ENCODE results near the gene BTBD8.
"Not testable (repeated sequence)": the region's sequence is repeated elsewhere in the genome, so short reads cannot be mapped to it uniquely, and the experiment has no call there.

The BTBD8 gene

DNA sequence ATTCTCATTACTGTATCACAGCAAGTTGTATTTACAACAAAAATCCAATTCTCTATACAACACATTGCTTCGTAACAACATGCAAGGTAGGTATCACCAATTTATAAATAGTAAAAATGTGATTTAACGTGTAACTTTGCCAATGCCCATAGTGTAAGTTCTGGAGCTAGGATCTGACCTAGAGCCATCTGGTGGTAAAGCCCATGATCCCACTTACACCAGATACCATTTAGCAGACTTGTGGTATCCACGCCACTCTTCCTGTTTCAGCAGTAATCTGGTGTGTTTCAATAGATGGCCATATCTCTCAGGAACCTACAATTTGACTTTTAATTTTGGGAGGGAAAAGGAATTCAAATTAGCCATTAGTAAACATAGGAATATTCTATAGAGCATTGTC, 15.1 kb upstream of the BTBD8 start:
- Histone ChIP-seq H2AFZ (ENCODE audit: low read length) (no peak overlapping the region), H3K9me2 (ENCODE audit: low read depth, low read length) (no peaks in the 10 kb centered on the region), H3K36me3 (ENCODE audit: insufficient read depth, low read length) (no peaks in the 10 kb centered on the region), H3K4me1 (ENCODE audit: insufficient read depth, low read length, severe bottlenecking) (no peaks in the 10 kb centered on the region), H3K4me3 (ENCODE audit: low read depth, low read length, poor library complexity, severe bottlenecking) (no peak overlapping the region), H3K79me2 (ENCODE audit: insufficient read depth, low read length) (no peaks in the 10 kb centered on the region), H3F3A (ENCODE audit: insufficient read depth, low read length) (no peaks in the 10 kb centered on the region), H3K9me3 (ENCODE audit: low read length) (no peaks in the 10 kb centered on the region), H3K9ac (ENCODE audit: low read length) (no peak overlapping the region), H3K27me3 (ENCODE audit: insufficient read depth, low read length) (no peaks in the 10 kb centered on the region), H4K20me1 (ENCODE audit: insufficient read depth, low read length) (no peaks in the 10 kb centered on the region), H3K4me2 (ENCODE audit: low read length) (no peak overlapping the region), H3K27ac (ENCODE audit: low read depth, low read length, poor library complexity, severe bottlenecking) (no peak overlapping the region)
- TF ChIP-seq, protein P1, sequence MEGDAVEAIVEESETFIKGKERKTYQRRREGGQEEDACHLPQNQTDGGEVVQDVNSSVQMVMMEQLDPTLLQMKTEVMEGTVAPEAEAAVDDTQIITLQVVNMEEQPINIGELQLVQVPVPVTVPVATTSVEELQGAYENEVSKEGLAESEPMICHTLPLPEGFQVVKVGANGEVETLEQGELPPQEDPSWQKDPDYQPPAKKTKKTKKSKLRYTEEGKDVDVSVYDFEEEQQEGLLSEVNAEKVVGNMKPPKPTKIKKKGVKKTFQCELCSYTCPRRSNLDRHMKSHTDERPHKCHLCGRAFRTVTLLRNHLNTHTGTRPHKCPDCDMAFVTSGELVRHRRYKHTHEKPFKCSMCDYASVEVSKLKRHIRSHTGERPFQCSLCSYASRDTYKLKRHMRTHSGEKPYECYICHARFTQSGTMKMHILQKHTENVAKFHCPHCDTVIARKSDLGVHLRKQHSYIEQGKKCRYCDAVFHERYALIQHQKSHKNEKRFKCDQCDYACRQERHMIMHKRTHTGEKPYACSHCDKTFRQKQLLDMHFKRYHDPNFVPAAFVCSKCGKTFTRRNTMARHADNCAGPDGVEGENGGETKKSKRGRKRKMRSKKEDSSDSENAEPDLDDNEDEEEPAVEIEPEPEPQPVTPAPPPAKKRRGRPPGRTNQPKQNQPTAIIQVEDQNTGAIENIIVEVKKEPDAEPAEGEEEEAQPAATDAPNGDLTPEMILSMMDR (IDR thresholded peaks at IDR 0.05; ENCODE audit: low read length) = peak; percentile 9; the same call in 1 of the 2 replicates
- no peak for TF ChIP-seq EZH2 (IDR thresholded peaks at IDR 0.05; ENCODE audit: borderline replicate concordance, low read length)

DNA sequence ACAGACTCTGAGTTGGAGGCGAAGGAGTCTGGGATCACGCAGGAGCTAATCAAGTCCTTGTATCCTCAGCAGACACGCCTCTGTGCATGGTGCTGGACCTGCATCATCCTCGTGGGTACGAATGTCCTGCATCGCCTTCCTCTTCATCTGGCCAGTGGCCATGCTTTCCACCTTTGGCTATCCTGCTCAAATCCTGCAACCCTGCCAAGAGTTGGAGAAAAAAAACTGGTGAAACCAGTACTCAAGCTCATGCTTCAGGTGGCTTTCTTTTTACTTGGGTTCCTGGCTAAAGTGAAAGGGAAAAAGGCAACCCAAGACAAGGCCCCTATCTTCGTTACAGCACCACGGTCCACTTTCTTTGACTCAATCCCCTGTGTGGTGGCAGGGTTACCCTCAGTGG, 13.8 kb upstream of the BTBD8 start:
- no peaks in the 10 kb centered on the region for H3K36me3 ChIP-seq (ENCODE audit: insufficient read depth, low read length)
- H3K27me3 ChIP-seq (ENCODE audit: insufficient read depth, low read length) = no peaks in the 10 kb centered on the region
- H2AFZ ChIP-seq (ENCODE audit: low read length) = no peak overlapping the region
- no peaks in the 10 kb centered on the region for H4K20me1 ChIP-seq (ENCODE audit: insufficient read depth, low read length)
- H3K79me2 ChIP-seq (ENCODE audit: insufficient read depth, low read length) = no peaks in the 10 kb centered on the region
- H3K9me2 ChIP-seq (ENCODE audit: low read depth, low read length) = no peaks in the 10 kb centered on the region
- no peak overlapping the region for H3K27ac ChIP-seq (ENCODE audit: low read depth, low read length, poor library complexity, severe bottlenecking)
- no peak overlapping the region for H3K4me3 ChIP-seq (ENCODE audit: low read depth, low read length, poor library complexity, severe bottlenecking)
- H3F3A ChIP-seq (ENCODE audit: insufficient read depth, low read length) = no peaks in the 10 kb centered on the region
- TF ChIP-seq EZH2 (IDR thresholded peaks at IDR 0.05; ENCODE audit: borderline replicate concordance, low read length) = no peak
- TF ChIP-seq, protein P1 (IDR thresholded peaks at IDR 0.05; ENCODE audit: low read length) = no peak
- H3K4me1 ChIP-seq (ENCODE audit: insufficient read depth, low read length, severe bottlenecking) = no peaks in the 10 kb centered on the region
- no peak overlapping the region for H3K9ac ChIP-seq (ENCODE audit: low read length)
- no peak overlapping the region for H3K4me2 ChIP-seq (ENCODE audit: low read length)
- no peaks in the 10 kb centered on the region for H3K9me3 ChIP-seq (ENCODE audit: low read length)

DNA sequence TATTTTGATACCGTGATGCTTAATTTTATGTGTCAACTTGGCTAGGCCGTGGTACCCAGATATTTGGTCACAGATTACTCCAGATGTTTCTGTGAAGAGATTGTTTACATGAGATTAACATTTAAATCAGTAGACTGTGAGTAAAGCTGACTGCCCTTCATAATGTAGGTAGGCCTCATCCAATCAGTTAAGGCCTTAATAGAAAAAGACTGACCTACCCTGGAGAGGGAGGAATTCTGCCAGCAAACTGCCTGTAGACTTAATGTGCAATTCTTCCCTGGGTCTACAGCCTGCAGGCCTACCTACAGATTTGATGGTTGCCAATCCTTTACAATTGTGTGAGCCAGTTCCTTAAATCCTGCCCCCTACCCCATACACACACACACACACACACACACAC, 9.3 kb upstream of the BTBD8 start:
- Histone ChIP-seq H3K9me2 (ENCODE audit: low read depth, low read length) (no peaks in the 10 kb centered on the region), H3K4me2 (ENCODE audit: low read length) (no peak overlapping the region), H3K9ac (ENCODE audit: low read length) (no peak overlapping the region), H3K36me3 (ENCODE audit: insufficient read depth, low read length) (no peaks in the 10 kb centered on the region), H3K9me3 (ENCODE audit: low read length) (no peaks in the 10 kb centered on the region), H4K20me1 (ENCODE audit: insufficient read depth, low read length) (no peaks in the 10 kb centered on the region), H3K27me3 (ENCODE audit: insufficient read depth, low read length) (no peaks in the 10 kb centered on the region), H3K27ac (ENCODE audit: low read depth, low read length, poor library complexity, severe bottlenecking) (no peak overlapping the region), H2AFZ (ENCODE audit: low read length) (no peak overlapping the region), H3F3A (ENCODE audit: insufficient read depth, low read length) (no peaks in the 10 kb centered on the region), H3K79me2 (ENCODE audit: insufficient read depth, low read length) (no peaks in the 10 kb centered on the region), H3K4me3 (ENCODE audit: low read depth, low read length, poor library complexity, severe bottlenecking) (no peak overlapping the region), H3K4me1 (ENCODE audit: insufficient read depth, low read length, severe bottlenecking) (no peaks in the 10 kb centered on the region)
- no peak for TF ChIP-seq EZH2 (IDR thresholded peaks at IDR 0.05; ENCODE audit: borderline replicate concordance, low read length)
- TF ChIP-seq, protein P1 (IDR thresholded peaks at IDR 0.05; ENCODE audit: low read length) = no peak

DNA sequence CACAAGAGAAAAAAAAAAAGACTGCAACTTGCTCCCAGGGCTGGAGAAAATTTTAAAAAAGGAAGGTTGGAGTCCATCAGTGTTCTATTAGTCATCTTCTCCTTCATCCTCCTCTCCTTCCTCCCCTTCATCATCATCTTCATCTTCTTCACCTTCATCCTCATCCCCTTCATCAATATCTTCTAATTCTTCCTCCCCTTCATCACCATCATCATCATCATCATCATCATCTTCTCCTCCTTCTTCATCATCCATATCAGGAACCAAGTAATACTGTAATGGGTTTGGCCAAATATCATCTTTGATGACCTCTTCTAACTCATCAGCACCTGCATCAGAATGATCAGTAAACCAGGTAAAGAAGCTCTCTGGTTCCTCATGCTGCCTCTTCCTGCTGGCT, 5.7 kb upstream of the BTBD8 start:
- not testable (repeated sequence) for H3K9me3 ChIP-seq (ENCODE audit: low read length); H3K9me2 ChIP-seq (ENCODE audit: low read depth, low read length); H3K36me3 ChIP-seq (ENCODE audit: insufficient read depth, low read length); H3K4me2 ChIP-seq (ENCODE audit: low read length); H3K4me1 ChIP-seq (ENCODE audit: insufficient read depth, low read length, severe bottlenecking); H3K79me2 ChIP-seq (ENCODE audit: insufficient read depth, low read length); H3K4me3 ChIP-seq (ENCODE audit: low read depth, low read length, poor library complexity, severe bottlenecking); H3K9ac ChIP-seq (ENCODE audit: low read length); H2AFZ ChIP-seq (ENCODE audit: low read length); H3F3A ChIP-seq (ENCODE audit: insufficient read depth, low read length); H3K27ac ChIP-seq (ENCODE audit: low read depth, low read length, poor library complexity, severe bottlenecking); H3K27me3 ChIP-seq (ENCODE audit: insufficient read depth, low read length); H4K20me1 ChIP-seq (ENCODE audit: insufficient read depth, low read length)
